COLO668 (cell line): ENCODE results near the gene ABHD2.

Source experiments
- DNase-seq: peaks from one replicate; lab custom pipeline; 2025; ENCODE audit not compliant: unreplicated experiment; lab: John Stamatoyannopoulos, UW

The ABHD2 gene

GRCh38 chr15:89096664-89097063 lies 8.4 kb downstream of the ABHD2 start:
- DNase-seq, result no peak

GRCh38 chr15:89097313-89097712 lies 9.1 kb downstream of the ABHD2 start:
- DNase-seq, result no peak

GRCh38 chr15:89098281-89098680 lies 10.0 kb downstream of the ABHD2 start:
- peak; percentile 43 for DNase-seq

GRCh38 chr15:89099968-89100367 lies 11.7 kb downstream of the ABHD2 start:
- DNase-seq, result no peak

GRCh38 chr15:89101302-89102193 lies 13.3 kb downstream of the ABHD2 start:
- peak; percentile 73 for DNase-seq

GRCh38 chr15:89103481-89104171 lies 15.4 kb downstream of the ABHD2 start:
- no peak for DNase-seq

- DNase-seq, result no peak
These were observed 15.9 kb downstream of the ABHD2 start for GRCh38 chr15:89104172-89104564.

- DNase-seq, result no peak
These were observed 16.9 kb downstream of the ABHD2 start for GRCh38 chr15:89105147-89105546.

GRCh38 chr15:89106200-89106599 lies 17.9 kb downstream of the ABHD2 start:
- DNase-seq, result no peak

GRCh38 chr15:89107984-89108383 lies 19.7 kb downstream of the ABHD2 start:
- DNase-seq, result no peak

GRCh38 chr15:89108835-89109234 lies 20.6 kb downstream of the ABHD2 start:
- no peak for DNase-seq

- DNase-seq, result no peak
These were observed 21.0 kb downstream of the ABHD2 start for GRCh38 chr15:89109238-89109637.

GRCh38 chr15:89110060-89110459 lies 21.8 kb downstream of the ABHD2 start:
- no peak for DNase-seq

GRCh38 chr15:89111352-89111751 lies 23.1 kb downstream of the ABHD2 start:
- no peak for DNase-seq

- no peak for DNase-seq
These were observed 23.7 kb downstream of the ABHD2 start for GRCh38 chr15:89111961-89112340.

- DNase-seq, result peak; percentile 22
These were observed 24.2 kb downstream of the ABHD2 start for GRCh38 chr15:89112341-89112971.

GRCh38 chr15:89113296-89114024 lies 25.2 kb downstream of the ABHD2 start:
- DNase-seq, result no peak

- DNase-seq, result peak; percentile 48
These were observed 26.7 kb downstream of the ABHD2 start for GRCh38 chr15:89114990-89115389.

- DNase-seq, result peak; percentile 92
These were observed 27.3 kb downstream of the ABHD2 start for GRCh38 chr15:89115547-89115946.

- peak; percentile 73 for DNase-seq
These were observed 28.1 kb downstream of the ABHD2 start for GRCh38 chr15:89116404-89116803.

- no peak for DNase-seq
These were observed 29.5 kb downstream of the ABHD2 start for GRCh38 chr15:89117790-89118189.
